HEK293 (cell line): ENCODE measurements around the gene CLECL1.

Experiments
- CTCF ChIA-PET: fragments of 350-600 bp; formaldehyde crosslinking; extraction: SDS; loops from one replicate; lab custom pipeline; 2021; ENCODE audit warnings: antibody characterized with exemption; lab: Yijun Ruan, JAX
- POLR2A ChIA-PET: fragments of 300-600 bp; formaldehyde crosslinking; extraction: SDS; loops from one replicate; lab custom pipeline; 2020; ENCODE audit warnings: antibody characterized with exemption, inconsistent platforms; lab: Yijun Ruan, JAX
- H3K27ac ChIP-seq: fragments of 200-500 bp; sonication (Bioruptor generic); 2 replicates; pipeline ENCODE4 v1.5.1; 2014; ENCODE audit warnings: low read depth, low read length, control low read depth, inconsistent platforms; ENCODE audit errors: extremely low read depth
- H3K36me3 ChIP-seq, 2 experiments: fragments of 200-500 bp in 1 of 2; sonication (Bioruptor generic) in 1 of 2; 1 replicate in 1 of 2; 2 replicates in 1 of 2; pipeline ENCODE4 v1.5.1; 2014 to 2017; ENCODE audit warnings: inconsistent platforms in 2 of 2, low read length in 2 of 2; ENCODE audit not compliant: control insufficient read depth in 2 of 2, insufficient read depth in 1 of 2
- H3K4me1 ChIP-seq: fragments of 200-500 bp; sonication (Bioruptor generic); 2 replicates; pipeline ENCODE4 v1.5.1; 2014; ENCODE audit warnings: mild to moderate bottlenecking, low read length, inconsistent platforms; ENCODE audit not compliant: control insufficient read depth, insufficient read depth
- H3K4me3 ChIP-seq: 2 replicates; pipeline ENCODE4 v1.5.1; 2011; ENCODE audit warnings: low read depth, mild to moderate bottlenecking, control low read depth, low read length, moderate library complexity
- H3K9me3 ChIP-seq: fragments of 200-500 bp; sonication (Bioruptor generic); 2 replicates; pipeline ENCODE4 v1.5.1; 2014; ENCODE audit warnings: low read depth, low read length, inconsistent platforms; ENCODE audit not compliant: control insufficient read depth, insufficient read depth
- FEZF1 ChIP-seq: fragments of 450-650 bp; formaldehyde crosslinking; IDR thresholded peaks from 2 replicates; pipeline ENCODE4 v1.5.1; 2016; ENCODE audit warnings: missing biosample characterization, missing genetic modification characterization
- MZF1 ChIP-seq: fragments of 450-650 bp; formaldehyde crosslinking; IDR thresholded peaks from 2 replicates; pipeline ENCODE4 v1.5.1; 2017; ENCODE audit warnings: missing biosample characterization, missing genetic modification characterization, borderline replicate concordance
- RBAK ChIP-seq: fragments of 450-650 bp; formaldehyde crosslinking; IDR thresholded peaks from 2 replicates; pipeline ENCODE4 v1.5.1; 2016; ENCODE audit warnings: missing biosample characterization, missing genetic modification characterization
- REST ChIP-seq: fragments of 450-650 bp; formaldehyde crosslinking; IDR thresholded peaks from 2 replicates; pipeline ENCODE4 v1.5.1; 2016; ENCODE audit warnings: missing biosample characterization, missing genetic modification characterization
- SCRT1 ChIP-seq: fragments of 450-650 bp; formaldehyde crosslinking; IDR thresholded peaks from 2 replicates; pipeline ENCODE4 v1.5.1; 2016; ENCODE audit warnings: missing biosample characterization, missing genetic modification characterization, borderline replicate concordance
- ZBTB48 ChIP-seq: fragments of 450-650 bp; formaldehyde crosslinking; IDR thresholded peaks from 2 replicates; pipeline ENCODE4 v1.5.1; 2016; ENCODE audit warnings: missing biosample characterization, missing genetic modification characterization
- ZBTB7A ChIP-seq: fragments of 450-650 bp; formaldehyde crosslinking; IDR thresholded peaks from 2 replicates; pipeline ENCODE4 v1.5.1; 2016; ENCODE audit warnings: low read depth, missing biosample characterization, missing genetic modification characterization
- ZNF138 ChIP-seq: fragments of 450-650 bp; formaldehyde crosslinking; IDR thresholded peaks from 2 replicates; pipeline ENCODE4 v1.5.1; 2016; ENCODE audit warnings: missing biosample characterization, missing genetic modification characterization, borderline replicate concordance
- ZNF350 ChIP-seq: fragments of 450-650 bp; formaldehyde crosslinking; IDR thresholded peaks from 2 replicates; pipeline ENCODE4 v1.5.0; 2017; ENCODE audit warnings: missing biosample characterization, mild to moderate bottlenecking, missing genetic modification characterization
- ZNF513 ChIP-seq: fragments of 450-650 bp; IDR thresholded peaks from 2 replicates; pipeline ENCODE4 v1.5.1; 2018; ENCODE audit warnings: missing biosample characterization, missing genetic modification characterization
- ZNF529 ChIP-seq: fragments of 450-650 bp; formaldehyde crosslinking; IDR thresholded peaks from 2 replicates; pipeline ENCODE4 v1.5.1; 2017; ENCODE audit warnings: missing genetic modification characterization, missing biosample characterization; ENCODE audit not compliant: insufficient replicate concordance
- ZNF549 ChIP-seq: fragments of 450-650 bp; IDR thresholded peaks from 2 replicates; pipeline ENCODE4 v1.5.1; 2018; ENCODE audit warnings: missing biosample characterization, missing genetic modification characterization, mild to moderate bottlenecking, inconsistent platforms, moderate library complexity
- ZNF561 ChIP-seq: fragments of 450-650 bp; IDR thresholded peaks from 2 replicates; pipeline ENCODE4 v1.5.1; 2018; ENCODE audit warnings: missing biosample characterization, missing genetic modification characterization, borderline replicate concordance
- ZNF621 ChIP-seq: fragments of 450-650 bp; formaldehyde crosslinking; IDR thresholded peaks from 2 replicates; pipeline ENCODE4 v1.5.1; 2017; ENCODE audit warnings: missing biosample characterization, missing genetic modification characterization
- ZNF626 ChIP-seq: fragments of 450-650 bp; sonication (Bioruptor Pico); formaldehyde crosslinking; IDR thresholded peaks from 2 replicates; pipeline ENCODE4 v1.5.1; 2018; ENCODE audit warnings: missing biosample characterization, missing genetic modification characterization, inconsistent platforms
- ZNF692 ChIP-seq: fragments of 450-650 bp; formaldehyde crosslinking; IDR thresholded peaks from 2 replicates; pipeline ENCODE4 v1.5.1; 2016; ENCODE audit warnings: missing biosample characterization, missing genetic modification characterization
- TF ChIP-seq, protein P1 (sequence below): fragments of 450-650 bp; formaldehyde crosslinking; IDR thresholded peaks from 2 replicates; pipeline ENCODE4 v1.5.1; 2016; ENCODE audit warnings: missing biosample characterization, missing genetic modification characterization, borderline replicate concordance
- TF ChIP-seq, protein P2 (sequence below): IDR thresholded peaks from 2 replicates; pipeline ENCODE4 v1.6.1; 2011; ENCODE audit warnings: mild to moderate bottlenecking, low read depth, low read length, borderline replicate concordance

CLECL1 gene

DNA sequence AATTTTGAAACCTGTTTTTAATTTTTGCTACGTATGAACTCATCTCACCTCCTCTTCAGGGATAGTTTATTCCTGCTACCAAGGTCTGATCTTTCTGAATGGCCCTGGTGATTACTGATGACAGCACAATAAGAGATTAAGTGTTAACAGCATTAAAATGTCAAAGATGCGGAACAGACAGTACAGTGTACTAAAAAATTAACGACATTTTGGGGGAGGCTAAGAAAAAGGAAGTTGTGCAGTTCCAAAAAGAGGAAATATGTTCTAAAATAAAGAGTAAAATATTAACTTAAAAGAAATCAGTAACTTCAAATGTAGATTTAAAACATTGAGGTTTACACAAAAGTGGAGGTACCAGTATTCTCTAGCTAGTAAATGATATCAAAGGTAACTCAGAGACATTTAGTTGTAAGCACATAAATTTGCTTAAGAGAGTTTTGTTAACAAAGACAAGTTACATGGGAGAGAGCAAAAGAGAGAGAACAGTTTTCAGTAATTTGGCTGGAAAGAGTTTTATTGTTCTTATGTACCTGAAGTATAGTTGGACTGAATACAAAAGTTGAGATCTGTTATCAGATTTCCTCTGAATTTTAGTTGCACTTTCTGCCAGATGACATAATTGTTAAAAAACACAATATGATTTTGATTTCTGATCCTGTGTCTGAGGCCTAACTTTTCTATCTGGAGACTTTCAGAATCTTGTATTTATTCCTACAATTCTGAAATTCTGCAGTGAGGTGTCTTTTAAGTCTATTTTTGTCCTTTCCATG is 4.2 kb upstream of the CLECL1 start:
- H3K36me3 ChIP-seq: no peaks in the 10 kb centered on the region
- no peak overlapping the region for H3K4me3 ChIP-seq
- CTCF ChIA-PET: no interaction called here
- no peaks in the 10 kb centered on the region for H3K9me3 ChIP-seq
- H3K27ac ChIP-seq: no peak overlapping the region
- TF ChIP-seq ZNF138 (tag by site-specific recombination) (no peak), MZF1 (tag by site-specific recombination) (no peak), ZNF561 (no peak), ZNF621 (no peak), ZNF350 (tag by site-specific recombination) (no peak), RBAK (tag by site-specific recombination) (no peak), ZBTB48 (tag by site-specific recombination) (no peak), ZNF692 (no peak), ZBTB7A (tag by site-specific recombination) (no peak)
- TF ChIP-seq, protein P1, sequence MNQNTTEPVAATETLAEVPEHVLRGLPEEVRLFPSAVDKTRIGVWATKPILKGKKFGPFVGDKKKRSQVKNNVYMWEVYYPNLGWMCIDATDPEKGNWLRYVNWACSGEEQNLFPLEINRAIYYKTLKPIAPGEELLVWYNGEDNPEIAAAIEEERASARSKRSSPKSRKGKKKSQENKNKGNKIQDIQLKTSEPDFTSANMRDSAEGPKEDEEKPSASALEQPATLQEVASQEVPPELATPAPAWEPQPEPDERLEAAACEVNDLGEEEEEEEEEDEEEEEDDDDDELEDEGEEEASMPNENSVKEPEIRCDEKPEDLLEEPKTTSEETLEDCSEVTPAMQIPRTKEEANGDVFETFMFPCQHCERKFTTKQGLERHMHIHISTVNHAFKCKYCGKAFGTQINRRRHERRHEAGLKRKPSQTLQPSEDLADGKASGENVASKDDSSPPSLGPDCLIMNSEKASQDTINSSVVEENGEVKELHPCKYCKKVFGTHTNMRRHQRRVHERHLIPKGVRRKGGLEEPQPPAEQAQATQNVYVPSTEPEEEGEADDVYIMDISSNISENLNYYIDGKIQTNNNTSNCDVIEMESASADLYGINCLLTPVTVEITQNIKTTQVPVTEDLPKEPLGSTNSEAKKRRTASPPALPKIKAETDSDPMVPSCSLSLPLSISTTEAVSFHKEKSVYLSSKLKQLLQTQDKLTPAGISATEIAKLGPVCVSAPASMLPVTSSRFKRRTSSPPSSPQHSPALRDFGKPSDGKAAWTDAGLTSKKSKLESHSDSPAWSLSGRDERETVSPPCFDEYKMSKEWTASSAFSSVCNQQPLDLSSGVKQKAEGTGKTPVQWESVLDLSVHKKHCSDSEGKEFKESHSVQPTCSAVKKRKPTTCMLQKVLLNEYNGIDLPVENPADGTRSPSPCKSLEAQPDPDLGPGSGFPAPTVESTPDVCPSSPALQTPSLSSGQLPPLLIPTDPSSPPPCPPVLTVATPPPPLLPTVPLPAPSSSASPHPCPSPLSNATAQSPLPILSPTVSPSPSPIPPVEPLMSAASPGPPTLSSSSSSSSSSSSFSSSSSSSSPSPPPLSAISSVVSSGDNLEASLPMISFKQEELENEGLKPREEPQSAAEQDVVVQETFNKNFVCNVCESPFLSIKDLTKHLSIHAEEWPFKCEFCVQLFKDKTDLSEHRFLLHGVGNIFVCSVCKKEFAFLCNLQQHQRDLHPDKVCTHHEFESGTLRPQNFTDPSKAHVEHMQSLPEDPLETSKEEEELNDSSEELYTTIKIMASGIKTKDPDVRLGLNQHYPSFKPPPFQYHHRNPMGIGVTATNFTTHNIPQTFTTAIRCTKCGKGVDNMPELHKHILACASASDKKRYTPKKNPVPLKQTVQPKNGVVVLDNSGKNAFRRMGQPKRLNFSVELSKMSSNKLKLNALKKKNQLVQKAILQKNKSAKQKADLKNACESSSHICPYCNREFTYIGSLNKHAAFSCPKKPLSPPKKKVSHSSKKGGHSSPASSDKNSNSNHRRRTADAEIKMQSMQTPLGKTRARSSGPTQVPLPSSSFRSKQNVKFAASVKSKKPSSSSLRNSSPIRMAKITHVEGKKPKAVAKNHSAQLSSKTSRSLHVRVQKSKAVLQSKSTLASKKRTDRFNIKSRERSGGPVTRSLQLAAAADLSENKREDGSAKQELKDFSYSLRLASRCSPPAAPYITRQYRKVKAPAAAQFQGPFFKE: no peak
- TF ChIP-seq, protein P2, sequence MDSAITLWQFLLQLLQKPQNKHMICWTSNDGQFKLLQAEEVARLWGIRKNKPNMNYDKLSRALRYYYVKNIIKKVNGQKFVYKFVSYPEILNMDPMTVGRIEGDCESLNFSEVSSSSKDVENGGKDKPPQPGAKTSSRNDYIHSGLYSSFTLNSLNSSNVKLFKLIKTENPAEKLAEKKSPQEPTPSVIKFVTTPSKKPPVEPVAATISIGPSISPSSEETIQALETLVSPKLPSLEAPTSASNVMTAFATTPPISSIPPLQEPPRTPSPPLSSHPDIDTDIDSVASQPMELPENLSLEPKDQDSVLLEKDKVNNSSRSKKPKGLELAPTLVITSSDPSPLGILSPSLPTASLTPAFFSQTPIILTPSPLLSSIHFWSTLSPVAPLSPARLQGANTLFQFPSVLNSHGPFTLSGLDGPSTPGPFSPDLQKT: no peak
- POLR2A ChIA-PET: no interaction called here
- H3K4me1 ChIP-seq: no peaks in the 10 kb centered on the region

DNA sequence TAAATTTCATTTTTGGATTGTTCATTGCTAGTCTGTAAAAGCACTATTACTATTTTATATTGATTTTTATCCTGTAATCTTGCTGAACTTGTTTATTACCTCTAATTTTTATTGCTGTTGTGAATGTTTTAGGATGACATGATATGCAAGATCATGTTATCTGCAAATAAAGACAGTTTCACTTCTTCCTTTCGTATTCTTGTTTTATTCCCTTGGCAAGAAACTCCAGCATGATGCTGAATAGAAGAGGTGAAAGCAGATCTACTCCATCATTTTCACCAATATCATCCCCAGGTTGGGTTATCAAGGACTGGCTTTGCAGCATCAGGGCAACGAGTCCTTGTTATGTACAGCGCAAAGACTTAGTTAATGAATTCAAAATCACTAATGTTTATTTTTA is 2.7 kb upstream of the CLECL1 start:
- Histone ChIP-seq H3K4me1 (no peaks in the 10 kb centered on the region), H3K4me3 (no peak overlapping the region), H3K9me3 (no peaks in the 10 kb centered on the region), H3K36me3 (no peaks in the 10 kb centered on the region), H3K27ac (no peak overlapping the region)
- CTCF ChIA-PET: interaction anchor here (0.7 kb wide), 1 partner anchor 35 kb away, joined by 5 read pairs; no protein-coding TSS in a partner anchor
- POLR2A ChIA-PET: no interaction called here
- no peak for TF ChIP-seq ZNF529
- TF ChIP-seq ZNF513 (tag by site-specific recombination): no peak
- TF ChIP-seq SCRT1 (tag by site-specific recombination): no peak
- TF ChIP-seq ZNF626: no peak
- TF ChIP-seq REST (tag by site-specific recombination): no peak
- no peak for TF ChIP-seq FEZF1
- no peak for TF ChIP-seq ZNF549
